ENCODE data around the gene PCDHGA6.

Gene PCDHGA6

DNA sequence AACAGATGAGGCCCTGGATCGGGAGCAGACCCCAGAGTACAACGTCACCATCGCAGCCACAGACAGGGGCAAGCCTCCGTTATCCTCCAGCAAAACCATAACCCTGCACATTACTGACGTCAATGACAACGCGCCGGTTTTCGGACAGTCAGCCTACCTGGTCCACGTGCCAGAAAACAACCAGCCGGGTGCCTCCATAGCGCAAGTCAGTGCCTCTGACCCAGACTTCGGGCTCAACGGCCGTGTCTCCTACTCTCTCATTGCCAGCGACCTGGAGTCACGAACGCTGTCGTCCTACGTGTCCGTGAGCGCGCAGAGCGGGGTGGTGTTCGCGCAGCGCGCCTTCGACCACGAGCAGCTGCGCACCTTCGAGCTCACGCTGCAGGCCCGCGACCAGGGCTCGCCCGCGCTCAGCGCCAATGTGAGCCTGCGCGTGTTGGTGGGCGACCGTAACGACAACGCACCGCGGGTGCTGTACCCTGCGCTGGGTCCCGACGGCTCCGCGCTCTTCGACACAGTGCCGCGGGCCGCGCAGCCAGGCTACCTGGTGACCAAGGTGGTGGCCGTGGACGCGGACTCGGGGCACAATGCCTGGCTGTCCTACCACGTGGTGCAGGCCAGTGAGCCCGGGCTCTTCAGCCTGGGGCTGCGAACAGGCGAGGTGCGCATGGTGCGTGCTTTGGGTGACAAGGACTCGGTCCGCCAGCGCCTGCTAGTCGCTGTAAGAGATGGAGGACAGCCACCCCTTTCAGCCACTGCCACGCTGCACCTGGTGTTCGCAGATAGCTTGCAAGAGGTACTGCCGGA is 45.6 kb downstream of the PCDHGA6 start:
- DNase-seq (ENCODE audit: low read depth in 2 of 2): no peak

DNA sequence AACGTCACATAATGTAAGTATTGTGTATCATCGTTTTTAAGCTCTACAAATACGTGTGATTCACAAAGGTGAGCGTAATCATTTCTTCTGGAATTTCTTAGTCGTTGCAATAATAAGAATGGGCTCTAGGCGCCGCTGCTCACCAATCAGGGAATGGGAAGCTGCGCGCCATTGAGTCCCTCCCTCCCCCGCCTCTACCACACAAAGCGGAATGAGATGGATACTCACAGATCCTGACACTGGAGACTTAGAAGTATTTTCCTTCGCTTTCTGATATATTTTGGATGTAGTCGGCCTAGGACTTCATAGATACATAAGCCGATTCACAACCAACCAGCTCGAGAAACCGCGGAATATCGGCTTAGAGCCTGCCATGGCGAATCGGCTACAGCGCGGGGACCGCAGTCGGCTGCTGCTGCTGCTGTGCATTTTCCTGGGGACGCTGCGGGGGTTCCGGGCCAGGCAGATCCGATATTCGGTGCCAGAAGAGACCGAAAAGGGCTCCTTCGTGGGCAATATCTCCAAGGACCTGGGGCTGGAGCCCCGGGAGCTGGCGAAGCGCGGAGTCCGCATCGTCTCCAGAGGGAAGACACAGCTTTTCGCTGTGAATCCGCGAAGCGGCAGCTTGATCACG is 47.3 kb downstream of the PCDHGA6 start, which contains the start of gene PCDHGA11:
TSS of gene PCDHGA11 (plus strand) at position 197 of the 634 bp plus-strand sequence. CDS start at position 374, 177 bp downstream.
- no peak for DNase-seq (ENCODE audit: low read depth in 2 of 2)

DNA sequence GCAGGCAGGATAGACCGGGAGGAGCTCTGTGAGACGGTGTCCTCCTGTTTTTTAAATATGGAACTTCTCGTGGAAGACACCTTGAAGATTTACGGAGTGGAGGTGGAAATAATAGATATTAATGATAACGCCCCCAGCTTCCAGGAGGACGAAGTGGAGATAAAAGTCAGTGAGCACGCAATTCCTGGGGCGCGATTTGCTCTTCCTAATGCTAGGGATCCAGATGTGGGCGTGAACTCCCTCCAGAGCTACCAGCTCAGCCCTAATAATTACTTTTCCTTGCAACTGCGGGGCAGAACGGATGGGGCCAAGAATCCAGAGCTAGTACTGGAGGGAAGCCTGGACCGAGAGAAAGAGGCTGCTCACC is 47.8 kb downstream of the PCDHGA6 start:
- DNase-seq (ENCODE audit: low read depth in 2 of 2): no peak

DNA sequence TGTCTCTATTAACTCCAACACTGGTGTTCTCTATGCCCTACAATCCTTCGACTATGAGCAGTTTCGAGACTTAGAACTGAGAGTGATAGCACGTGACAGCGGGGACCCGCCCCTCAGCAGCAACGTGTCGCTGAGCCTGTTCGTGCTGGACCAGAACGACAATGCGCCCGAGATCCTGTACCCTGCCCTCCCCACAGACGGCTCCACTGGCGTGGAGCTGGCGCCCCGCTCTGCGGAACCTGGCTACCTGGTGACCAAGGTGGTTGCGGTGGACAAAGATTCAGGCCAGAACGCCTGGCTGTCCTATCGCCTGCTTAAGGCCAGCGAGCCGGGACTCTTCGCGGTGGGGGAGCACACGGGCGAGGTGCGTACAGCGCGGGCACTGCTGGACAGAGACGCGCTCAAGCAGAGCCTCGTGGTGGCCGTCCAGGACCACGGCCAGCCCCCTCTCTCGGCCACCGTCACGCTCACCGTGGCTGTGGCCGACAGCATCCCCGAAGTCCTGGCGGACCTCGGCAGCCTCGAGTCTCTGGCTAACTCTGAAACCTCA is 49.1 kb downstream of the PCDHGA6 start:
- no peak for DNase-seq (ENCODE audit: low read depth in 2 of 2)

DNA sequence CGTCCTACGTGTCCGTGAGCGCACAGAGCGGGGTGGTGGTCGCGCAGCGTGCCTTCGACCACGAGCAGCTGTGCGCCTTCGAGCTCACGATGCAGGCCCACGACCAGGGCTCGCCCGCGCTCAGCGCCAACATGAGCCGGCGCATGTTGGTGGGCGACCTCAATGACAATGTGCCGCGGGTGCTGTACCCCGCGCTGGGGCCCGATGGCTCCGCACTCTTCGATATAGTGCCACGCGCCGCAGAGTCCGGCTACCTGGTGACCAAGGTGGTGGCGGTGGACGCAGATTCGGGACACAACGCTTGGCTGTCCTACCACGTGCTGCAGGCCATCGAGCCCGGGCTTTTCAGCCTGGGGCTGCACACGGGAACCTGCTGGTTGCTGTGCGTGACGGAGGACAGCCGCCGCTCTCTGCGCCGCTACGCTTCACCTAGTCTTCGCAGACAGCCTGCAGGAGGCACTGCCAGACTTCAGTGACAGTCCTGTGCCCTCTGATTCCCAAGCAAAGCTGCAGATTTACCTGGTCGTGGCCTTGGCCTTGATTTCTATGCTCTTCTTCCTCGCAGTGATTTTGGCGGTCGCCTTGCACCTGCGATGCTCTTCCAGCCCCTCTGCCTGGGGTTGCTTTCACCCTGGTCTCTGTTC is 54.2 kb downstream of the PCDHGA6 start:
- DNase-seq (ENCODE audit: low read depth in 2 of 2): no peak
